HPDE6-E6E7 (cell line): Measurements from ENCODE around the gene CHTF18.
A peak's percentile ranks its signal among the peaks of the same experiment; 100 is the strongest.
"Not testable (repeated sequence)": the region's sequence is repeated elsewhere in the genome, so short reads cannot be mapped to it uniquely, and the experiment has no call there.

Experiments used
- DNase-seq: peaks from one replicate; pipeline ENCODE4 v3.0.0; 2011; ENCODE audit warnings: missing footprints; ENCODE audit errors: extremely low spot score

Gene CHTF18

GRCh38 chr16:776298-776697 lies 12.1 kb upstream of the CHTF18 start:
- not testable (repeated sequence) for DNase-seq

GRCh38 chr16:776824-777223 lies 11.6 kb upstream of the CHTF18 start:
- no peak for DNase-seq

- DNase-seq: no peak
Measured at GRCh38 chr16:777826-778225, 10.6 kb upstream of the CHTF18 start.

- DNase-seq: no peak
Measured at GRCh38 chr16:778447-778846, 10.0 kb upstream of the CHTF18 start.

- DNase-seq: no peak
Measured at GRCh38 chr16:778909-779527, 9.4 kb upstream of the CHTF18 start.

GRCh38 chr16:779561-779960 lies 8.9 kb upstream of the CHTF18 start:
- DNase-seq: no peak

GRCh38 chr16:780296-780695 lies 8.1 kb upstream of the CHTF18 start:
- no peak for DNase-seq

- DNase-seq: no peak
Measured at GRCh38 chr16:781346-782010, 6.9 kb upstream of the CHTF18 start.

GRCh38 chr16:782258-782657 lies 6.2 kb upstream of the CHTF18 start:
- no peak for DNase-seq

GRCh38 chr16:782766-783403 lies 5.5 kb upstream of the CHTF18 start:
- DNase-seq: peak; percentile 64

GRCh38 chr16:783404-784161 lies 4.8 kb upstream of the CHTF18 start:
- no peak for DNase-seq

- no peak for DNase-seq
Measured at GRCh38 chr16:784431-784830, 4.0 kb upstream of the CHTF18 start.

- DNase-seq: no peak
Measured at GRCh38 chr16:785563-786535, 2.6 kb upstream of the CHTF18 start.

- DNase-seq: no peak
Measured at GRCh38 chr16:787321-787966, 976 bp upstream of the CHTF18 start.

GRCh38 chr16:787978-788398 lies 432 bp upstream of the CHTF18 start, which contains the start of gene RPUSD1:
RPUSD1 (minus strand) TSS chr16:788381; CDS start chr16:787737, 644 bp downstream.
- no peak for DNase-seq

GRCh38 chr16:789191-789850 lies 901 bp downstream of the CHTF18 start:
- DNase-seq: no peak

- no peak for DNase-seq
Measured at GRCh38 chr16:790086-790485, 1.7 kb downstream of the CHTF18 start.

- no peak for DNase-seq
Measured at GRCh38 chr16:791131-791530, 2.7 kb downstream of the CHTF18 start.

GRCh38 chr16:792221-792995 lies 4.0 kb downstream of the CHTF18 start:
- DNase-seq: no peak
